SK-N-SH (cell line): ENCODE measurements around the gene MAP3K7.

ENCODE experiments used
- CHD2 ChIP-seq: fragments of 150-350 bp; IDR thresholded peaks from 2 replicates; pipeline ENCODE4 v1.6.1; 2018; ENCODE audit warnings: low read length; ENCODE audit not compliant: partially characterized antibody
- EP300 ChIP-seq, 2 experiments: IDR thresholded peaks; 2 replicates each; pipeline versions ENCODE4 v1.4.0 to v1.6.1; 2012; ENCODE audit warnings: borderline replicate concordance in 1 of 2, low read depth in 1 of 2, low read length in 1 of 2
- EZH2phosphoT487 ChIP-seq: fragments of 200-600 bp; sonication (generic); IDR thresholded peaks from 2 replicates; pipeline ENCODE4 v1.6.1; 2017; ENCODE audit warnings: low read depth, mixed run types, mild to moderate bottlenecking, antibody characterized with exemption, moderate library complexity, borderline replicate concordance
- FOXJ3 ChIP-seq: sonication (generic); formaldehyde crosslinking; IDR thresholded peaks from 2 replicates; pipeline ENCODE4 v1.5.1; 2020; ENCODE audit warnings: mild to moderate bottlenecking, missing genetic modification reagents
- MXI1 ChIP-seq: IDR thresholded peaks from 2 replicates; pipeline ENCODE4 v1.6.1; 2012; ENCODE audit warnings: mild to moderate bottlenecking, low read depth, low read length, improper control_type of control experiment
- NFIC ChIP-seq: IDR thresholded peaks from 2 replicates; pipeline ENCODE4 v1.4.0; 2012; ENCODE audit warnings: borderline replicate concordance
- POLR2AphosphoS5 ChIP-seq: IDR thresholded peaks from 2 replicates; pipeline ENCODE4 v1.6.1; 2012; ENCODE audit warnings: low read depth, low read length
- RAD21 ChIP-seq: IDR thresholded peaks from 2 replicates; pipeline ENCODE4 v1.6.1; 2012; ENCODE audit warnings: mild to moderate bottlenecking, low read length
- RCOR1 ChIP-seq: fragments of 150-350 bp; IDR thresholded peaks from 2 replicates; pipeline ENCODE4 v1.6.1; 2017; ENCODE audit warnings: antibody characterized with exemption, low read length
- TAF1 ChIP-seq: IDR thresholded peaks from 2 replicates; pipeline ENCODE4 v1.6.1; 2012; ENCODE audit warnings: low read depth, mild to moderate bottlenecking, low read length, moderate library complexity, borderline replicate concordance
- TCF12 ChIP-seq: IDR thresholded peaks from 2 replicates; pipeline ENCODE4 v1.4.0; 2012
- TEAD4 ChIP-seq: IDR thresholded peaks from 2 replicates; pipeline ENCODE4 v1.4.0; 2012; ENCODE audit warnings: mild to moderate bottlenecking, borderline replicate concordance; ENCODE audit not compliant: insufficient read depth
- TF ChIP-seq, protein P1 (sequence below): fragments of 200-600 bp; sonication (generic); IDR thresholded peaks from 2 replicates; pipeline ENCODE4 v1.6.1; 2017; ENCODE audit warnings: antibody characterized with exemption, mild to moderate bottlenecking, moderate library complexity
- TF ChIP-seq, protein P2 (sequence below): IDR thresholded peaks from 2 replicates; pipeline ENCODE4 v1.6.1; 2012; ENCODE audit warnings: mild to moderate bottlenecking, low read depth, low read length, moderate library complexity

DNA sequence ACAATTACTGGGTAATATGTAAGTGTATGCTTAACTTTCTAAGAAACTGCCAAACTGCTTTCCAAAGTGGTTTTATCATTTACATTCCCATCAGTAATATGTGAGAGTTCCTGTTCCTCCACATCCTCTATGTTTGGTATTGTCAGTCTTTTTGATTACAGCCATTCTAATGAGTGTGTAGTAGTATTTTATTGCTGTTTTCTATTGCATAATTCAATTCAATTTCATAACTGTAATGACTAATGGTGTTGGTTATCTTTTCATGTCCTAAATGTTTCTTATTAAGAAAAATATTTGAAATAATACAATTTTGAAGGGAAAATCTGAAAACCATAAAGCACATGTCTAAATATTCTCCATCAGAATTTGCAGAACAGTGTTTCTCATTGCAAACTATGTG lies 119.3 kb downstream of the MAP3K7 start:
- TF ChIP-seq EP300 (IDR thresholded peaks at IDR 0.05; ENCODE audit: borderline replicate concordance in 1 of 2, low read depth in 1 of 2, low read length in 1 of 2), result no peak
- TF ChIP-seq, protein P1, sequence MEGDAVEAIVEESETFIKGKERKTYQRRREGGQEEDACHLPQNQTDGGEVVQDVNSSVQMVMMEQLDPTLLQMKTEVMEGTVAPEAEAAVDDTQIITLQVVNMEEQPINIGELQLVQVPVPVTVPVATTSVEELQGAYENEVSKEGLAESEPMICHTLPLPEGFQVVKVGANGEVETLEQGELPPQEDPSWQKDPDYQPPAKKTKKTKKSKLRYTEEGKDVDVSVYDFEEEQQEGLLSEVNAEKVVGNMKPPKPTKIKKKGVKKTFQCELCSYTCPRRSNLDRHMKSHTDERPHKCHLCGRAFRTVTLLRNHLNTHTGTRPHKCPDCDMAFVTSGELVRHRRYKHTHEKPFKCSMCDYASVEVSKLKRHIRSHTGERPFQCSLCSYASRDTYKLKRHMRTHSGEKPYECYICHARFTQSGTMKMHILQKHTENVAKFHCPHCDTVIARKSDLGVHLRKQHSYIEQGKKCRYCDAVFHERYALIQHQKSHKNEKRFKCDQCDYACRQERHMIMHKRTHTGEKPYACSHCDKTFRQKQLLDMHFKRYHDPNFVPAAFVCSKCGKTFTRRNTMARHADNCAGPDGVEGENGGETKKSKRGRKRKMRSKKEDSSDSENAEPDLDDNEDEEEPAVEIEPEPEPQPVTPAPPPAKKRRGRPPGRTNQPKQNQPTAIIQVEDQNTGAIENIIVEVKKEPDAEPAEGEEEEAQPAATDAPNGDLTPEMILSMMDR, result no peak
- TF ChIP-seq POLR2AphosphoS5, result no peak
- no peak for TF ChIP-seq MXI1
- no peak for TF ChIP-seq TEAD4
- no peak for TF ChIP-seq TCF12
- TF ChIP-seq, protein P2, sequence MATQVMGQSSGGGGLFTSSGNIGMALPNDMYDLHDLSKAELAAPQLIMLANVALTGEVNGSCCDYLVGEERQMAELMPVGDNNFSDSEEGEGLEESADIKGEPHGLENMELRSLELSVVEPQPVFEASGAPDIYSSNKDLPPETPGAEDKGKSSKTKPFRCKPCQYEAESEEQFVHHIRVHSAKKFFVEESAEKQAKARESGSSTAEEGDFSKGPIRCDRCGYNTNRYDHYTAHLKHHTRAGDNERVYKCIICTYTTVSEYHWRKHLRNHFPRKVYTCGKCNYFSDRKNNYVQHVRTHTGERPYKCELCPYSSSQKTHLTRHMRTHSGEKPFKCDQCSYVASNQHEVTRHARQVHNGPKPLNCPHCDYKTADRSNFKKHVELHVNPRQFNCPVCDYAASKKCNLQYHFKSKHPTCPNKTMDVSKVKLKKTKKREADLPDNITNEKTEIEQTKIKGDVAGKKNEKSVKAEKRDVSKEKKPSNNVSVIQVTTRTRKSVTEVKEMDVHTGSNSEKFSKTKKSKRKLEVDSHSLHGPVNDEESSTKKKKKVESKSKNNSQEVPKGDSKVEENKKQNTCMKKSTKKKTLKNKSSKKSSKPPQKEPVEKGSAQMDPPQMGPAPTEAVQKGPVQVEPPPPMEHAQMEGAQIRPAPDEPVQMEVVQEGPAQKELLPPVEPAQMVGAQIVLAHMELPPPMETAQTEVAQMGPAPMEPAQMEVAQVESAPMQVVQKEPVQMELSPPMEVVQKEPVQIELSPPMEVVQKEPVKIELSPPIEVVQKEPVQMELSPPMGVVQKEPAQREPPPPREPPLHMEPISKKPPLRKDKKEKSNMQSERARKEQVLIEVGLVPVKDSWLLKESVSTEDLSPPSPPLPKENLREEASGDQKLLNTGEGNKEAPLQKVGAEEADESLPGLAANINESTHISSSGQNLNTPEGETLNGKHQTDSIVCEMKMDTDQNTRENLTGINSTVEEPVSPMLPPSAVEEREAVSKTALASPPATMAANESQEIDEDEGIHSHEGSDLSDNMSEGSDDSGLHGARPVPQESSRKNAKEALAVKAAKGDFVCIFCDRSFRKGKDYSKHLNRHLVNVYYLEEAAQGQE, result no peak
- TF ChIP-seq RCOR1, result no peak
- no peak for TF ChIP-seq EZH2phosphoT487
- no peak for TF ChIP-seq RAD21
- no peak for TF ChIP-seq NFIC
- no peak for TF ChIP-seq TAF1
- TF ChIP-seq CHD2, result no peak
- no peak for TF ChIP-seq FOXJ3 (CRISPR knock-in tag)
